ENCODE results near the gene NCOA3.

- TF ChIP-seq CTCF (IDR thresholded peaks at IDR 0.05; ENCODE audit: control extremely low read depth in 1 of 3, insufficient read depth in 1 of 3, low read depth in 1 of 3, low read length in 3 of 3) (peak; percentile 93 to 97 (median 95)), RXRA (IDR thresholded peaks at IDR 0.05; ENCODE audit: insufficient read depth, low read depth, low read length) (no peak), EZH2 (IDR thresholded peaks at IDR 0.05; ENCODE audit: low read depth, low read length, severe bottlenecking) (no peak), ATF3 (IDR thresholded peaks at IDR 0.05; ENCODE audit: insufficient read depth, low read depth, low read length) (no peak), KDM1A (IDR thresholded peaks at IDR 0.05; ENCODE audit: borderline replicate concordance, low read length) (no peak), RAD21 (IDR thresholded peaks at IDR 0.05 in 1 of 2, conservative IDR thresholded peaks at IDR 0.05 in 1 of 2; ENCODE audit: low read depth in 2 of 2, low read length in 2 of 2) (peak; percentile 94 to 96), CREB1 (IDR thresholded peaks at IDR 0.05) (no peak), TCF12 (IDR thresholded peaks at IDR 0.05; ENCODE audit: low read depth, low read length) (0 out of 2 replicates have a peak, but pooled peaks have one; percentile 65), POLR2A (IDR thresholded peaks at IDR 0.05; ENCODE audit: control extremely low read depth in 1 of 2, low read depth in 2 of 2, low read length in 2 of 2) (no peak)
Observed at GRCh38 chr20:47677635-47678453, 176.2 kb downstream of the NCOA3 start.
